ENCODE data around the gene DPY19L1.
A peak's percentile ranks its signal among the peaks of the same experiment; 100 is the strongest.
"Not testable (repeated sequence)": the region's sequence is repeated elsewhere in the genome, so short reads cannot be mapped to it uniquely, and the experiment has no call there.

Gene DPY19L1

DNA sequence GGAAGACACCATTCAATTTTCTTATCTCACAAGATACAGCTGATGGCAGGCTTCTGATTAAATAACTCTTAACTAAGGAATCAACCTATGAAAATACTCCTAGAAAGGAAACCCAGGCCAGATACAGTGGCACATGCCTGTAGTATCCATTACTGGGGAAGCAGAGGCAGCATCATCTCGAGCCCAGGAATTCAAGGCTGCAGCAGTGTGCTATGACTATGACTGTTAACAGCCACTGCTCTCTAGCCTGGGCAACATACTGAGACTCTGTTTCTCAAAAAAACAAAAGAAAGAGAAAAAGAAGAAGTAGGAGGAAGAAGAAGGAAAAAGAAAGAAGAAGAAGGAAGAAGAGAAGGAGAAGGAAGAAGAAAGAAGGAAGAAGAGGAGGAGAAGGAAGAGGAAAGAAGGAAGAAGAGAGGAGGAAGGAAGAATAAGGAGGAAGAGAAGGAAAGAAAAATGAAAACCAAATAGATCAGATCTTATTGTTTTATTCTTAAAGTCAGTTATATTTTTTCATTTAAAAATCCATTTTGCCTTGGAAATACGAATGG lies 18.0 kb downstream of the DPY19L1 start:
- DNase-seq (no peak), ATAC-seq (no peak)
- H3K4me3 Mint-ChIP-seq, result no peak overlapping the region
- peaks cover 8% of the 10 kb centered on the region for H3K36me3 Mint-ChIP-seq (ENCODE audit: low read depth)
- H3K27me3 Mint-ChIP-seq, result no peaks in the 10 kb centered on the region
- H3K4me1 Mint-ChIP-seq, result no peaks in the 10 kb centered on the region
- no peaks in the 10 kb centered on the region for H3K9me3 Mint-ChIP-seq
- H3K27ac Mint-ChIP-seq, result no peak overlapping the region

DNA sequence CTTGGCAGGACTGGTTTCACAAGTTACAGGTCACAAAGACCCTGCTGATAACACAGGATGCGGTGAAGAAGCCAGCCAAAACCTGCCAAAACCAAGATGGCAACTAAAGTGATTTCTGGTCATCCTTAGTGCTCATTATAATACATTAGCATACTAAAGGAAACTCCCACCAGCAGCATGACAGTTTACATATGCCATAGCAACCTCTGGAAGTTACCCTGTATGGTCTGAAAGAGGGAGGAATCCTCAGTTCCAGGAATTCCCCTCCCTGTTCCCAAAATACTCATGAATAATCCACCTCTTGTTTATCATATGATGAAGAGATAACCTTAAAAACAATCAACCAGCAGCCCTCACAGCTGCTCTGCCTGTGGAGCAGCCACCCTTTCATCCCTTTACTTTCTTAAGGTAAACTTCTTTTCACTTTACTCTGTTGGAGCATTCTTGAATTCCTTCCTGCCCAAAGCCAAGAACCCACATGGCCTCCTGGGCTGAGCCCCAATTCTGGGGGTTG lies 21.9 kb downstream of the DPY19L1 start:
- peaks cover 12% of the 10 kb centered on the region for H3K36me3 Mint-ChIP-seq (ENCODE audit: low read depth)
- H3K27me3 Mint-ChIP-seq, result no peaks in the 10 kb centered on the region
- H3K4me1 Mint-ChIP-seq, result no peaks in the 10 kb centered on the region
- no peak for ATAC-seq
- no peaks in the 10 kb centered on the region for H3K9me3 Mint-ChIP-seq
- H3K4me3 Mint-ChIP-seq, result no peak overlapping the region
- DNase-seq, result no peak
- H3K27ac Mint-ChIP-seq, result no peak overlapping the region

DNA sequence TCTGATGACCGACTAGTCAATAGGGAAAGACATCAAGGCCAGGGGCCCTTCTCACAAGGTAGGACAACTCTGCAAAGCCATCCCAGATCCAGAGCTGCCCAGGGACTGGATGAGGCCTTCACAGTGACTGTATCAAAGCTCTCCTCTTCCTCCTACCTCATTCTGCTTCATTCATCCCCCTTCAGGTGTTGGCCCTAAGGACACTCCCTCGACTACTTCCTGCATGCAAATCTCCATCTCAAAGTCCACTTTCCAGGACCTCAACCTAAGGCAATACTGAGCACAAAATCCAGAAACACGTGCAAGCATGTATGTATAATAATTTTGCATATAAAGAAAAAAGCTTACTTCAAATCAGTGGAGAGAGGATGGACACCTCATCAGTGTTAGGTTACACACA lies 25.1 kb downstream of the DPY19L1 start:
- ATAC-seq (no peak), DNase-seq (no peak)
- H3K4me1 Mint-ChIP-seq, result peaks cover 1% of the 10 kb centered on the region
- no peak overlapping the region for H3K27ac Mint-ChIP-seq
- peaks cover 12% of the 10 kb centered on the region for H3K36me3 Mint-ChIP-seq (ENCODE audit: low read depth)
- H3K9me3 Mint-ChIP-seq, result no peaks in the 10 kb centered on the region
- no peaks in the 10 kb centered on the region for H3K27me3 Mint-ChIP-seq
- no peak overlapping the region for H3K4me3 Mint-ChIP-seq

DNA sequence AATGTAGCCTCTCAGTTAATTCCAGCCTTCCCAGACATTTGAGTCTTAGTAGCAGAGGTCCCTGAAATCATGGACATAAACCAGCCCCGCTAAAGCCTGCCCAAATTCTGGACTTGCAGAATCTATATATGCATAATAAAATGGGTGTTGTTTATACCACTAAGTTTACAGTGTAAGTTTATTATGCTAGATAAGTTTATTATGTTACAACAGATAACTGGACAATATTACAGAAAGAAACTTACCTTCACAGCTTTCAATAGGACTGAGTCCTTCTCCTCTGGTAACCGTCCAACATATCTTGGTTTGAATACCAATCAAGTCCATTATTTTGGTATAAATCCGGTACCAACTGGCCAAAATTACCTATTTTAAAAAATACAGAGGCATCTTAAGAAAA lies 26.2 kb downstream of the DPY19L1 start:
- DNase-seq (no peak), ATAC-seq (no peak)
- peaks cover 1% of the 10 kb centered on the region for H3K4me1 Mint-ChIP-seq
- H3K27me3 Mint-ChIP-seq, result no peaks in the 10 kb centered on the region
- no peak overlapping the region for H3K27ac Mint-ChIP-seq
- peaks cover 7% of the 10 kb centered on the region for H3K36me3 Mint-ChIP-seq (ENCODE audit: low read depth)
- H3K4me3 Mint-ChIP-seq, result no peak overlapping the region
- H3K9me3 Mint-ChIP-seq, result no peaks in the 10 kb centered on the region

GRCh38 chr7:35007768-35008167 lies 29.5 kb downstream of the DPY19L1 start:
- Mint-ChIP-seq H3K9me3 (no peaks in the 10 kb centered on the region), H3K27ac (no peak overlapping the region), H3K36me3 (ENCODE audit: low read depth) (peaks cover 5% of the 10 kb centered on the region), H3K4me3 (no peak overlapping the region), H3K4me1 (peaks cover 6% of the 10 kb centered on the region), H3K27me3 (no peaks in the 10 kb centered on the region)
- ATAC-seq (no peak), DNase-seq (no peak)

DNA sequence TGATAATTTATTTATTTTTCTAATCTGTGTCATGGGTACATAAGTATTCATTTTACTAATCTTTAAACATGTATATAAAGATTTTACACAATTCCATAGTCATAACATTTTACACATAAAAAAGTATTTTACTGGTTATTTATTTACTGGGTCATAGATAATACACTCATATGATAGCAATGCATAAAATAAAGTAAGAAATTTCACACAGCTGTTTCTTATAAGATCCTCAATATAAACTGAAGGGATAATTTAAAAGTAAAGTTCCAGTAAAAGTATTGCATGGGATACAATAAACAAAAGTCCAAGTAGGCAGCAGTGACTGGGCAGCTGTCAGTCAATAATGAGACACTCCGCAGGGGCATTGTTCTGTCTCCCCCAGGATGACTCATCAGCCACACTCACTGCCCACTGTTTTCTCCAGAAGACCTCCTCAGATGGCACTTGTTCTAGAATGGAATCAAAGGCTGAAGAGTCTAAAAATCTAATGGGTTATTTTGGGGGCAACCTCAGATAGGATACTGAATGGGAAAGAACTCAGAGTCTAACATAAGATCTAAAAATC lies 32.7 kb downstream of the DPY19L1 start:
- Mint-ChIP-seq H3K9me3 (no peaks in the 10 kb centered on the region), H3K36me3 (ENCODE audit: low read depth) (peaks cover 3% of the 10 kb centered on the region), H3K4me3 (no peak overlapping the region), H3K4me1 (peaks cover 6% of the 10 kb centered on the region), H3K27ac (no peak overlapping the region), H3K27me3 (no peaks in the 10 kb centered on the region)
- DNase-seq (no peak), ATAC-seq (no peak)

- no peaks in the 10 kb centered on the region for H3K9me3 Mint-ChIP-seq
- DNase-seq (no peak), ATAC-seq (no peak)
- no peak overlapping the region for H3K4me3 Mint-ChIP-seq
- peaks cover 3% of the 10 kb centered on the region for H3K36me3 Mint-ChIP-seq (ENCODE audit: low read depth)
- H3K27me3 Mint-ChIP-seq, result no peaks in the 10 kb centered on the region
- H3K4me1 Mint-ChIP-seq, result peaks cover 6% of the 10 kb centered on the region
- H3K27ac Mint-ChIP-seq, result no peak overlapping the region
Observed at GRCh38 chr7:35003679-35004303, 33.5 kb downstream of the DPY19L1 start.

DNA sequence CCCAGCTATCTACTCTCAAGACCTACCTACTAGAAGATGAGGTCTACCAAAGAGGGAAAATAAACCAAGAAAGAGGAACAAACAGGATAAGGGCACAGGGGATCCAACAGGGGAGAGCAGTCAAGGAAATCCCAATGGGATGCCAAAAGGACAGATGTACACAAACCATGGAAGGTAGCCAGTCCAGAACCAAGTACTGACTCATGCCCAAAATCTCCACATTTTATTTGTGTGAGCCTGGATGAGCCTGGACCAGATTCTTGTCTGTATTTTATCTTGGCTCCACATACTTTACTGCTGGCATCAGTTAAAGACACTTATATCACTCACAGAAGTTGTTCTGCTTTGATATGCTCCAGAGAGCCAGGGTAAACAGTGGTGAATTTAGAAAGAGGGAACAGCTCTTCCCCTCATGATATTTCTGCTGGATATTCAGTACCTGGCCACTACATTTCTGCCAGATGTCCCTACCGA lies 34.1 kb downstream of the DPY19L1 start:
- not testable (repeated sequence) for H3K9me3 Mint-ChIP-seq

GRCh38 chr7:34998335-34998734 lies 39.0 kb downstream of the DPY19L1 start:
- not testable (repeated sequence) for H3K27ac Mint-ChIP-seq; ATAC-seq; H3K36me3 Mint-ChIP-seq (ENCODE audit: low read depth); DNase-seq; H3K9me3 Mint-ChIP-seq; H3K4me1 Mint-ChIP-seq; H3K4me3 Mint-ChIP-seq; H3K27me3 Mint-ChIP-seq

More for the DNA sequence above, 34.1 kb downstream of the DPY19L1 start:
- H3K27ac Mint-ChIP-seq; H3K4me1 Mint-ChIP-seq; H3K27me3 Mint-ChIP-seq; H3K36me3 Mint-ChIP-seq (ENCODE audit: low read depth); H3K4me3 Mint-ChIP-seq; ATAC-seq; DNase-seq: not testable (repeated sequence)

GRCh38 chr7:34996423-34997090 lies 40.7 kb downstream of the DPY19L1 start:
- not testable (repeated sequence) for H3K4me3 Mint-ChIP-seq; H3K27ac Mint-ChIP-seq; DNase-seq; H3K36me3 Mint-ChIP-seq (ENCODE audit: low read depth); ATAC-seq; H3K9me3 Mint-ChIP-seq; H3K27me3 Mint-ChIP-seq
- peaks cover 14% of the 10 kb centered on the region for H3K4me1 Mint-ChIP-seq

GRCh38 chr7:34995757-34996156 lies 41.5 kb downstream of the DPY19L1 start:
- ATAC-seq (no peak), DNase-seq (no peak)
- Mint-ChIP-seq H3K4me1 (peaks cover 19% of the 10 kb centered on the region), H3K27ac (no peak overlapping the region), H3K27me3 (no peaks in the 10 kb centered on the region), H3K36me3 (ENCODE audit: low read depth) (peaks cover 3% of the 10 kb centered on the region), H3K9me3 (no peaks in the 10 kb centered on the region), H3K4me3 (no peak overlapping the region)

DNA sequence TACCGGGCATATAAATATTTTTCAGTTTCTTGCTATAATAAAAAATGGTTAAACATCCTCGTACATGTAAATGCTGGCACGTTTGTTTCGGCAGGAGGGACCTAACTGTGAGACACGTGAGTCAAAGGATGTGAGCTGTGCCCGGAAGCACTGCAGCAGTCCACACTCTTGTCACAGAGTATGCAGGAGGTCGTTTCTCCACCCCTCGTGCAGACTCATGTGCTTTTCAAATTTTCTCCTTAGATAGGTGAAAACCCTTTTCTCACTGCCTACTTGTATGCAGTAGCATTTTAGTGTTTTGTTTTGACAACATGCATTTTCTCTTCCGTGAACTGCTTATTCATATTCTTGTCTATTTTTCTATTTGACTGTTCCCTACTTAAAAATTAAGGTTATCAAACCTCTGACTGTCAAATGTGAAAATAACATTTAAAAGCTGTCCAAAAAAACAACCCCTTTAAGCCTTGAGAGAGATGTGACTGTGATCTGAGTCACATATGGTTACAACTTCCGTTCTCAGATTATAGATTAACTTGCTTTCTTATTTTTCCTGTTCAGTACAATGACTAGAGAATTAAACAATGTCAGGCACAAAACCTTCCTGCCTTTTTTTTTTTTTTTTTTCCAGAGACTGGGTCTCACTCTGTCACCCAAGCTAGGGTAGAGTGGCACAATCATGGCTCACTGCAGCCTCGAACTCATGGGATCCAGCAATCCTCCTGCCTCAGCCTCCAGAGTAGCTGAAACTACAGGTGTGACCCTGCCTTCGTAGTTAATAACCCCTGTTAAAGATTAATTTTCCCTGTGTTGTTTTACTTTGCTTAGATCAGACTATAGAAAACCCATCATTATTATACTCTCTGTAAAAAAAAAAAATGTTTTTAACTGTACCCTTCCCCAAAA lies 45.1 kb downstream of the DPY19L1 start:
- Mint-ChIP-seq H3K4me3 (no peak overlapping the region), H3K9me3 (no peaks in the 10 kb centered on the region), H3K36me3 (ENCODE audit: low read depth) (no peaks in the 10 kb centered on the region), H3K4me1 (peaks cover 19% of the 10 kb centered on the region), H3K27me3 (no peaks in the 10 kb centered on the region), H3K27ac (peak overlapping the region; percentile 63)
- ATAC-seq (peak; percentile 93), DNase-seq (peak; percentile 8)

- not testable (repeated sequence) for H3K9me3 Mint-ChIP-seq; ATAC-seq; H3K36me3 Mint-ChIP-seq (ENCODE audit: low read depth); DNase-seq; H3K27me3 Mint-ChIP-seq; H3K27ac Mint-ChIP-seq; H3K4me3 Mint-ChIP-seq
- peaks cover 19% of the 10 kb centered on the region for H3K4me1 Mint-ChIP-seq
Observed at GRCh38 chr7:34988442-34989125, 48.7 kb downstream of the DPY19L1 start.

GRCh38 chr7:34985155-34985554 lies 52.1 kb downstream of the DPY19L1 start:
- not testable (repeated sequence) for H3K27me3 Mint-ChIP-seq, H3K27ac Mint-ChIP-seq, H3K4me3 Mint-ChIP-seq

More at GRCh38 chr7:34985155-34985554, 52.1 kb downstream of the DPY19L1 start:
- not testable (repeated sequence) for ATAC-seq; H3K4me1 Mint-ChIP-seq; DNase-seq; H3K9me3 Mint-ChIP-seq; H3K36me3 Mint-ChIP-seq (ENCODE audit: low read depth)
